Liver (tissue), 9 donors: ENCODE data around the gene APP. TPM values are rescaled to one million over a fixed set of nuclear protein-coding genes. Genes with fewer than 3 reads are reported as not detected.

Source experiments
- DNase-seq: peaks from one replicate; pipeline ENCODE4 v3.0.0-alpha.2; 2017; ENCODE audit warnings: low spot score
- H3K27ac ChIP-seq, 2 donors: one replicate each; pipeline ENCODE4 v1.7.0; 2013; ENCODE audit warnings: inconsistent platforms in 2 of 2, low read length in 2 of 2, control low read depth in 1 of 2, low read depth in 1 of 2, mild to moderate bottlenecking in 1 of 2
- H3K27me3 ChIP-seq, 4 donors: one replicate each; pipeline versions ENCODE4 v1.6.1 to v1.7.0; 2013; ENCODE audit warnings: low read length in 3 of 4, inconsistent platforms in 1 of 4, mild to moderate bottlenecking in 1 of 4, moderate library complexity in 1 of 4; ENCODE audit not compliant: control insufficient read depth in 4 of 4, insufficient read depth in 4 of 4
- H3K36me3 ChIP-seq, 4 donors: one replicate each; pipeline versions ENCODE4 v1.6.1 to v1.7.0; 2013; ENCODE audit warnings: low read length in 3 of 4, mild to moderate bottlenecking in 3 of 4, low read depth in 1 of 4, moderate library complexity in 1 of 4; ENCODE audit not compliant: control insufficient read depth in 4 of 4, insufficient read depth in 3 of 4
- H3K4me1 ChIP-seq, 4 donors: one replicate each; pipeline versions ENCODE4 v1.6.1 to v1.7.0; 2013; ENCODE audit warnings: low read length in 3 of 4, mild to moderate bottlenecking in 3 of 4, moderate library complexity in 1 of 4; ENCODE audit not compliant: control insufficient read depth in 4 of 4, insufficient read depth in 4 of 4
- H3K4me3 ChIP-seq, 3 donors: one replicate each; pipeline versions ENCODE4 v1.6.1 to v1.7.0; 2013; ENCODE audit warnings: low read length in 3 of 3, control low read depth in 1 of 3, low read depth in 1 of 3, mild to moderate bottlenecking in 1 of 3
- H3K9ac ChIP-seq, 2 donors: one replicate each; pipeline ENCODE4 v1.7.0; 2013; ENCODE audit warnings: low read length in 2 of 2, mild to moderate bottlenecking in 2 of 2, moderate library complexity in 2 of 2, control low read depth in 1 of 2, low read depth in 1 of 2
- H3K9me3 ChIP-seq, 4 donors: one replicate each; pipeline versions ENCODE4 v1.6.1 to v1.7.0; 2013; ENCODE audit warnings: low read length in 3 of 4; ENCODE audit not compliant: control insufficient read depth in 4 of 4
- EGR1 ChIP-seq, 2 donors: IDR thresholded peaks; 2 replicates each; pipeline ENCODE4 v1.6.1; 2016 to 2018; ENCODE audit warnings: antibody characterized with exemption in 2 of 2, low read depth in 2 of 2
- FOXA1 ChIP-seq: IDR thresholded peaks from 2 replicates; pipeline ENCODE4 v1.6.1; 2016; ENCODE audit warnings: antibody characterized with exemption
- FOXA2 ChIP-seq: IDR thresholded peaks from 2 replicates; pipeline ENCODE4 v1.6.1; 2016; ENCODE audit warnings: antibody characterized with exemption
- GABPA ChIP-seq, 2 donors: IDR thresholded peaks in 1 of 2; conservative IDR thresholded peaks in 1 of 2; 2 replicates each; pipeline ENCODE4 v1.6.1; 2016; ENCODE audit warnings: antibody characterized with exemption in 2 of 2, mild to moderate bottlenecking in 1 of 2, moderate library complexity in 1 of 2
- HNF4A ChIP-seq, 2 donors: conservative IDR thresholded peaks; 2 replicates each; pipeline ENCODE4 v1.6.1; 2016; ENCODE audit warnings: antibody characterized with exemption in 2 of 2, mild to moderate bottlenecking in 2 of 2
- HNF4G ChIP-seq: IDR thresholded peaks from 2 replicates; pipeline ENCODE4 v1.6.1; 2016; ENCODE audit warnings: antibody characterized with exemption
- JUND ChIP-seq, 2 donors: IDR thresholded peaks; 2 replicates each; pipeline ENCODE4 v1.6.1; 2016; ENCODE audit warnings: antibody characterized with exemption in 2 of 2
- NR2F2 ChIP-seq: IDR thresholded peaks from 2 replicates; pipeline ENCODE4 v1.6.1; 2016; ENCODE audit warnings: antibody characterized with exemption
- RAD21 ChIP-seq, 2 donors: IDR thresholded peaks; 2 replicates each; pipeline ENCODE4 v1.6.1; 2016; ENCODE audit warnings: antibody characterized with exemption in 2 of 2, mild to moderate bottlenecking in 2 of 2
- RXRA ChIP-seq, 2 donors: IDR thresholded peaks; 2 replicates each; pipeline ENCODE4 v1.6.1; 2017 to 2018; ENCODE audit warnings: antibody characterized with exemption in 2 of 2, mild to moderate bottlenecking in 1 of 2
- SP1 ChIP-seq: IDR thresholded peaks from 2 replicates; pipeline ENCODE4 v1.6.1; 2018; ENCODE audit warnings: antibody characterized with exemption, mild to moderate bottlenecking
- TAF1 ChIP-seq: conservative IDR thresholded peaks from 2 replicates; pipeline ENCODE4 v1.6.1; 2016; ENCODE audit warnings: antibody characterized with exemption, mild to moderate bottlenecking
- WGBS: extraction: QIAGEN DNeasy Blood & Tissue Kit; methylation state at CpG from one replicate; pipeline ENCODE4 v1.1.7; 2013; 5-methylcytosine and 5-hydroxymethylcytosine counted together
- polyA plus RNA-seq, 2 donors: library from polyadenylated mRNA; stranded (reverse) in 1 of 2; unstranded in 1 of 2; fragments of 200-250 nt in 1 of 2; fragments of >200 nt in 1 of 2; fragmentation: Nextera tagmentation in 1 of 2; extraction: Ambion mirVana in 1 of 2; gene quantifications; one replicate each; pipeline versions ENCODE4 v1.2.1 to v1.2.3, GENCODE V29; 2013 to 2015
- total RNA-seq, 2 donors: library from RNA; depleted of rRNA; stranded (reverse); fragments of >200 nt; gene quantifications; one replicate each; pipeline ENCODE4 v1.2.3, GENCODE V29; 2014
- TF ChIP-seq, protein P1 (sequence below): fragments of 150-350 bp; IDR thresholded peaks from 2 replicates; pipeline ENCODE4 v1.5.1; 2017; ENCODE audit warnings: improper control_type of control experiment, low read depth, low read length; ENCODE audit not compliant: missing input control
- TF ChIP-seq, protein P2 (sequence below): IDR thresholded peaks from 2 replicates; pipeline ENCODE4 v1.6.1; 2016; ENCODE audit warnings: antibody characterized with exemption
- TF ChIP-seq, protein P3 (sequence below): IDR thresholded peaks from 2 replicates; pipeline ENCODE4 v1.6.1; 2016; ENCODE audit warnings: antibody characterized with exemption, mild to moderate bottlenecking
- TF ChIP-seq, protein P4 (sequence below): IDR thresholded peaks from 2 replicates; pipeline ENCODE4 v1.6.1; 2016; ENCODE audit warnings: antibody characterized with exemption
- TF ChIP-seq, protein P5 (sequence below): IDR thresholded peaks from 2 replicates; pipeline ENCODE4 v1.6.1; 2016; ENCODE audit warnings: antibody characterized with exemption
- donor health status: healthy.
- donor health status: healthy.
- donor health status: healthy.
- donor health status: healthy.
- donor health status: healthy.

APP gene
- total and polyA plus RNA-seq, 4 donors, result 24.9 to 201 (median 111) TPM

DNA sequence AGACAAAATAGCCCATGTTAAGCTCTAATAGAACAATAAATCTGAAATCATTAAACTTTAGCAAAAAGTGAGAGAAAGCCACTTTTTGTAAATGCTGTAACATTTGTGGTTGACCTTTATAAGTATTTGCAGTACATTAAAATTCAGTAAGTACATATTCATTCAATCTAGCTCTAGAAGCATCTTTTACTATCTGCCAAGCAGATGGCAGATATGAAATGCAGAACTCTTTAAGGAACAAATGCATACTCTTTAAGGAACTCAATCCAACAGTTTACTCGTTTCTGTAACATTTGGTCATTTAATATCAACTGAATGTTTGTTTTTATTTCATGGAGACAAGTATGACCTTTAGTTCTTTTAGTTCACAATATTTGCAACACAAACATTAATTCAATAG, 150.1 kb downstream of the APP start:
- H3K9me3 ChIP-seq, result no peaks in the 10 kb centered on the region
- H3K9ac ChIP-seq, result no peak overlapping the region
- 82% methylated on average over 1 of the region's 1 CpG for WGBS
- no peaks in the 10 kb centered on the region for H3K4me1 ChIP-seq
- H3K27ac ChIP-seq, result no peak overlapping the region
- no peak overlapping the region for H3K4me3 ChIP-seq
- no peaks in the 10 kb centered on the region for H3K27me3 ChIP-seq
- H3K36me3 ChIP-seq, result peaks cover 0 to 17% (median 4%) of the 10 kb centered on the region in 4 donors
- TF ChIP-seq FOXA2 (no peak), FOXA1 (no peak), GABPA (IDR thresholded peaks at IDR 0.05 in 1 of 2, conservative IDR thresholded peaks at IDR 0.05 in 1 of 2) (no peak), TAF1 (no peak), HNF4A (conservative IDR thresholded peaks at IDR 0.05) (no peak), RAD21 (IDR thresholded peaks at IDR 0.05) (no peak), JUND (IDR thresholded peaks at IDR 0.05) (no peak), HNF4G (no peak), NR2F2 (no peak), SP1 (no peak), RXRA (IDR thresholded peaks at IDR 0.05) (no peak)
- TF ChIP-seq, protein P1, sequence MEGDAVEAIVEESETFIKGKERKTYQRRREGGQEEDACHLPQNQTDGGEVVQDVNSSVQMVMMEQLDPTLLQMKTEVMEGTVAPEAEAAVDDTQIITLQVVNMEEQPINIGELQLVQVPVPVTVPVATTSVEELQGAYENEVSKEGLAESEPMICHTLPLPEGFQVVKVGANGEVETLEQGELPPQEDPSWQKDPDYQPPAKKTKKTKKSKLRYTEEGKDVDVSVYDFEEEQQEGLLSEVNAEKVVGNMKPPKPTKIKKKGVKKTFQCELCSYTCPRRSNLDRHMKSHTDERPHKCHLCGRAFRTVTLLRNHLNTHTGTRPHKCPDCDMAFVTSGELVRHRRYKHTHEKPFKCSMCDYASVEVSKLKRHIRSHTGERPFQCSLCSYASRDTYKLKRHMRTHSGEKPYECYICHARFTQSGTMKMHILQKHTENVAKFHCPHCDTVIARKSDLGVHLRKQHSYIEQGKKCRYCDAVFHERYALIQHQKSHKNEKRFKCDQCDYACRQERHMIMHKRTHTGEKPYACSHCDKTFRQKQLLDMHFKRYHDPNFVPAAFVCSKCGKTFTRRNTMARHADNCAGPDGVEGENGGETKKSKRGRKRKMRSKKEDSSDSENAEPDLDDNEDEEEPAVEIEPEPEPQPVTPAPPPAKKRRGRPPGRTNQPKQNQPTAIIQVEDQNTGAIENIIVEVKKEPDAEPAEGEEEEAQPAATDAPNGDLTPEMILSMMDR, result no peak
- TF ChIP-seq, protein P2, sequence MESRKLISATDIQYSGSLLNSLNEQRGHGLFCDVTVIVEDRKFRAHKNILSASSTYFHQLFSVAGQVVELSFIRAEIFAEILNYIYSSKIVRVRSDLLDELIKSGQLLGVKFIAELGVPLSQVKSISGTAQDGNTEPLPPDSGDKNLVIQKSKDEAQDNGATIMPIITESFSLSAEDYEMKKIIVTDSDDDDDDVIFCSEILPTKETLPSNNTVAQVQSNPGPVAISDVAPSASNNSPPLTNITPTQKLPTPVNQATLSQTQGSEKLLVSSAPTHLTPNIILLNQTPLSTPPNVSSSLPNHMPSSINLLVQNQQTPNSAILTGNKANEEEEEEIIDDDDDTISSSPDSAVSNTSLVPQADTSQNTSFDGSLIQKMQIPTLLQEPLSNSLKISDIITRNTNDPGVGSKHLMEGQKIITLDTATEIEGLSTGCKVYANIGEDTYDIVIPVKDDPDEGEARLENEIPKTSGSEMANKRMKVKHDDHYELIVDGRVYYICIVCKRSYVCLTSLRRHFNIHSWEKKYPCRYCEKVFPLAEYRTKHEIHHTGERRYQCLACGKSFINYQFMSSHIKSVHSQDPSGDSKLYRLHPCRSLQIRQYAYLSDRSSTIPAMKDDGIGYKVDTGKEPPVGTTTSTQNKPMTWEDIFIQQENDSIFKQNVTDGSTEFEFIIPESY, result no peak
- TF ChIP-seq, protein P3, sequence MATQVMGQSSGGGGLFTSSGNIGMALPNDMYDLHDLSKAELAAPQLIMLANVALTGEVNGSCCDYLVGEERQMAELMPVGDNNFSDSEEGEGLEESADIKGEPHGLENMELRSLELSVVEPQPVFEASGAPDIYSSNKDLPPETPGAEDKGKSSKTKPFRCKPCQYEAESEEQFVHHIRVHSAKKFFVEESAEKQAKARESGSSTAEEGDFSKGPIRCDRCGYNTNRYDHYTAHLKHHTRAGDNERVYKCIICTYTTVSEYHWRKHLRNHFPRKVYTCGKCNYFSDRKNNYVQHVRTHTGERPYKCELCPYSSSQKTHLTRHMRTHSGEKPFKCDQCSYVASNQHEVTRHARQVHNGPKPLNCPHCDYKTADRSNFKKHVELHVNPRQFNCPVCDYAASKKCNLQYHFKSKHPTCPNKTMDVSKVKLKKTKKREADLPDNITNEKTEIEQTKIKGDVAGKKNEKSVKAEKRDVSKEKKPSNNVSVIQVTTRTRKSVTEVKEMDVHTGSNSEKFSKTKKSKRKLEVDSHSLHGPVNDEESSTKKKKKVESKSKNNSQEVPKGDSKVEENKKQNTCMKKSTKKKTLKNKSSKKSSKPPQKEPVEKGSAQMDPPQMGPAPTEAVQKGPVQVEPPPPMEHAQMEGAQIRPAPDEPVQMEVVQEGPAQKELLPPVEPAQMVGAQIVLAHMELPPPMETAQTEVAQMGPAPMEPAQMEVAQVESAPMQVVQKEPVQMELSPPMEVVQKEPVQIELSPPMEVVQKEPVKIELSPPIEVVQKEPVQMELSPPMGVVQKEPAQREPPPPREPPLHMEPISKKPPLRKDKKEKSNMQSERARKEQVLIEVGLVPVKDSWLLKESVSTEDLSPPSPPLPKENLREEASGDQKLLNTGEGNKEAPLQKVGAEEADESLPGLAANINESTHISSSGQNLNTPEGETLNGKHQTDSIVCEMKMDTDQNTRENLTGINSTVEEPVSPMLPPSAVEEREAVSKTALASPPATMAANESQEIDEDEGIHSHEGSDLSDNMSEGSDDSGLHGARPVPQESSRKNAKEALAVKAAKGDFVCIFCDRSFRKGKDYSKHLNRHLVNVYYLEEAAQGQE, result no peak
- DNase-seq, result no peak

DNA sequence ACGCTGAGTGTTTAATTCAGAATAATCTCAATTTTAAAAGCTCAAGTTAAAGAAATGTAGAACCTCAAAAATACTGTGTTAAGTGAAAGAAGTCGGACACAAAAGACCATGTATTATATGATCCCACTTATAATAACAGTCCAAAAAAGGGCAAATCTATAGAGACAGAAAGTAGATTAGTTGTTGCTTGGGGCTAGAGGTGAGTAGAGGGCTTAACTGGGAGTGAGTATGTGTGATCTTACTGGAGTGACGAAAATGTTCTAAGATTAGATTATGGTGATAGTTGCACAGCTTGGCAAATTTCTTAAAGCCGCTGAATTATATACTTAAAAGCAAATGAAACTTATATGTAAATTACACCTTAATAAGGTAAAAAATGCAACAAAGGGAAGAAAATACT, 150.5 kb downstream of the APP start:
- Histone ChIP-seq H3K4me1 (no peaks in the 10 kb centered on the region), H3K9ac (no peak overlapping the region), H3K27ac (no peak overlapping the region), H3K36me3 (peaks cover 0 to 17% (median 4%) of the 10 kb centered on the region in 4 donors), H3K27me3 (no peaks in the 10 kb centered on the region), H3K4me3 (no peak overlapping the region), H3K9me3 (no peaks in the 10 kb centered on the region)
- WGBS, result 97% methylated on average over 4 of the region's 4 CpGs
- no peak for DNase-seq
- no peak for TF ChIP-seq GABPA (IDR thresholded peaks at IDR 0.05 in 1 of 2, conservative IDR thresholded peaks at IDR 0.05 in 1 of 2)
- TF ChIP-seq, protein P1, result no peak
- TF ChIP-seq SP1, result no peak
- no peak for TF ChIP-seq RAD21 (IDR thresholded peaks at IDR 0.05)
- no peak for TF ChIP-seq EGR1 (IDR thresholded peaks at IDR 0.05; ENCODE audit: low read depth in 2 of 2)
- no peak for TF ChIP-seq HNF4G
- no peak for TF ChIP-seq FOXA1
- TF ChIP-seq HNF4A (conservative IDR thresholded peaks at IDR 0.05), result no peak
- TF ChIP-seq, protein P4, sequence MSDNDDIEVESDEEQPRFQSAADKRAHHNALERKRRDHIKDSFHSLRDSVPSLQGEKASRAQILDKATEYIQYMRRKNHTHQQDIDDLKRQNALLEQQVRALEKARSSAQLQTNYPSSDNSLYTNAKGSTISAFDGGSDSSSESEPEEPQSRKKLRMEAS, result no peak
- TF ChIP-seq, protein P5, sequence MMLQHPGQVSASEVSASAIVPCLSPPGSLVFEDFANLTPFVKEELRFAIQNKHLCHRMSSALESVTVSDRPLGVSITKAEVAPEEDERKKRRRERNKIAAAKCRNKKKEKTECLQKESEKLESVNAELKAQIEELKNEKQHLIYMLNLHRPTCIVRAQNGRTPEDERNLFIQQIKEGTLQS, result no peak
- no peak for TF ChIP-seq RXRA (IDR thresholded peaks at IDR 0.05)
- no peak for TF ChIP-seq FOXA2
- TF ChIP-seq TAF1, result no peak
